ENCODE data around the gene CCAR1. TPM values are rescaled to one million over a fixed set of nuclear protein-coding genes. Genes with fewer than 3 reads are reported as not detected.

Gene CCAR1
- total and polyA plus RNA-seq, 2 of the 13 experiments (the other 11 are each of a cell fraction or from before 2014, with no cell fraction given) = 74.5 to 81.6 TPM

DNA sequence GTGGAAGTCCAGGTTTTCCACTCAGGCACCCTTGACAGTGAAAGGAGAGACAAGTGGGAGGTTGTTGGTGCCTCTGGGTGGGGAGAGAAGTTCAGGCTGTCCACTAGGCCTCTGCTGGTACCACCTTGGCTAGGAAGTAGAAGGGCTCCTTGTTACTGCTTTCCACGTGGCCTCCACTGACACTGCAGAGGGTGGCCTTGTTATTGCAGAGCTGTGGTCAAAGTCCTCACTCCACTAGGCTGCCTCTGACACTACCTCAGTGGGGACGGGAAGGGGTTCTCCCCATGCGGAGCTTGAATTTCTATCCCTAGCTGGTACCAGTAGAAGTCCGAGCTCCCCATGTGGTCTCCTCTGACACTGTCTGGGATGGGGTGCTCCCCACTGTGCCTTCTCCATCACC is 91.4 kb downstream of the CCAR1 start (continued):
- TF ChIP-seq, protein P1, sequence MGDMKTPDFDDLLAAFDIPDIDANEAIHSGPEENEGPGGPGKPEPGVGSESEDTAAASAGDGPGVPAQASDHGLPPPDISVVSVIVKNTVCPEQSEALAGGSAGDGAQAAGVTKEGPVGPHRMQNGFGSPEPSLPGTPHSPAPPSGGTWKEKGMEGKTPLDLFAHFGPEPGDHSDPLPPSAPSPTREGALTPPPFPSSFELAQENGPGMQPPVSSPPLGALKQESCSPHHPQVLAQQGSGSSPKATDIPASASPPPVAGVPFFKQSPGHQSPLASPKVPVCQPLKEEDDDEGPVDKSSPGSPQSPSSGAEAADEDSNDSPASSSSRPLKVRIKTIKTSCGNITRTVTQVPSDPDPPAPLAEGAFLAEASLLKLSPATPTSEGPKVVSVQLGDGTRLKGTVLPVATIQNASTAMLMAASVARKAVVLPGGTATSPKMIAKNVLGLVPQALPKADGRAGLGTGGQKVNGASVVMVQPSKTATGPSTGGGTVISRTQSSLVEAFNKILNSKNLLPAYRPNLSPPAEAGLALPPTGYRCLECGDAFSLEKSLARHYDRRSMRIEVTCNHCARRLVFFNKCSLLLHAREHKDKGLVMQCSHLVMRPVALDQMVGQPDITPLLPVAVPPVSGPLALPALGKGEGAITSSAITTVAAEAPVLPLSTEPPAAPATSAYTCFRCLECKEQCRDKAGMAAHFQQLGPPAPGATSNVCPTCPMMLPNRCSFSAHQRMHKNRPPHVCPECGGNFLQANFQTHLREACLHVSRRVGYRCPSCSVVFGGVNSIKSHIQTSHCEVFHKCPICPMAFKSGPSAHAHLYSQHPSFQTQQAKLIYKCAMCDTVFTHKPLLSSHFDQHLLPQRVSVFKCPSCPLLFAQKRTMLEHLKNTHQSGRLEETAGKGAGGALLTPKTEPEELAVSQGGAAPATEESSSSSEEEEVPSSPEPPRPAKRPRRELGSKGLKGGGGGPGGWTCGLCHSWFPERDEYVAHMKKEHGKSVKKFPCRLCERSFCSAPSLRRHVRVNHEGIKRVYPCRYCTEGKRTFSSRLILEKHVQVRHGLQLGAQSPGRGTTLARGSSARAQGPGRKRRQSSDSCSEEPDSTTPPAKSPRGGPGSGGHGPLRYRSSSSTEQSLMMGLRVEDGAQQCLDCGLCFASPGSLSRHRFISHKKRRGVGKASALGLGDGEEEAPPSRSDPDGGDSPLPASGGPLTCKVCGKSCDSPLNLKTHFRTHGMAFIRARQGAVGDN (CRISPR knock-in tag; IDR thresholded peaks at IDR 0.05) = peak; percentile 61
- TF ChIP-seq ZNF12 (CRISPR knock-in tag; IDR thresholded peaks at IDR 0.05) = peak; percentile 85
- no peak for TF ChIP-seq KLF12 (CRISPR knock-in tag; IDR thresholded peaks at IDR 0.05; ENCODE audit: borderline replicate concordance)
- TF ChIP-seq, protein P2, sequence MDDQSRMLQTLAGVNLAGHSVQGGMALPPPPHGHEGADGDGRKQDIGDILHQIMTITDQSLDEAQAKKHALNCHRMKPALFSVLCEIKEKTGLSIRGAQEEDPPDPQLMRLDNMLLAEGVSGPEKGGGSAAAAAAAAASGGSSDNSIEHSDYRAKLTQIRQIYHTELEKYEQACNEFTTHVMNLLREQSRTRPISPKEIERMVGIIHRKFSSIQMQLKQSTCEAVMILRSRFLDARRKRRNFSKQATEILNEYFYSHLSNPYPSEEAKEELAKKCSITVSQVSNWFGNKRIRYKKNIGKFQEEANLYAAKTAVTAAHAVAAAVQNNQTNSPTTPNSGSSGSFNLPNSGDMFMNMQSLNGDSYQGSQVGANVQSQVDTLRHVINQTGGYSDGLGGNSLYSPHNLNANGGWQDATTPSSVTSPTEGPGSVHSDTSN (CRISPR knock-in tag; IDR thresholded peaks at IDR 0.05; ENCODE audit: borderline replicate concordance) = no peak
- no peak for TF ChIP-seq RAD51 (IDR thresholded peaks at IDR 0.05; ENCODE audit: borderline replicate concordance)
- TF ChIP-seq, protein P3, sequence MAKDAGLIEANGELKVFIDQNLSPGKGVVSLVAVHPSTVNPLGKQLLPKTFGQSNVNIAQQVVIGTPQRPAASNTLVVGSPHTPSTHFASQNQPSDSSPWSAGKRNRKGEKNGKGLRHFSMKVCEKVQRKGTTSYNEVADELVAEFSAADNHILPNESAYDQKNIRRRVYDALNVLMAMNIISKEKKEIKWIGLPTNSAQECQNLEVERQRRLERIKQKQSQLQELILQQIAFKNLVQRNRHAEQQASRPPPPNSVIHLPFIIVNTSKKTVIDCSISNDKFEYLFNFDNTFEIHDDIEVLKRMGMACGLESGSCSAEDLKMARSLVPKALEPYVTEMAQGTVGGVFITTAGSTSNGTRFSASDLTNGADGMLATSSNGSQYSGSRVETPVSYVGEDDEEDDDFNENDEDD (CRISPR knock-in tag; IDR thresholded peaks at IDR 0.05; ENCODE audit: borderline replicate concordance) = no peak
- peak; percentile 67; the same call in 1 of the 2 replicates for TF ChIP-seq MXD4 (CRISPR knock-in tag; IDR thresholded peaks at IDR 0.05)
- peak; percentile 33; the same call in 1 of the 2 replicates for TF ChIP-seq KDM2A (CRISPR knock-in tag; IDR thresholded peaks at IDR 0.05; ENCODE audit: borderline replicate concordance, low read depth)
- TF ChIP-seq KLF11 (CRISPR knock-in tag; IDR thresholded peaks at IDR 0.05) = no peak
- no peak for TF ChIP-seq MIER3 (CRISPR knock-in tag; IDR thresholded peaks at IDR 0.05; ENCODE audit: borderline replicate concordance)
- no peak for TF ChIP-seq ZNF792 (CRISPR knock-in tag; IDR thresholded peaks at IDR 0.05)
- TF ChIP-seq ZBTB42 (CRISPR knock-in tag; IDR thresholded peaks at IDR 0.05) = no peak
- TF ChIP-seq NR2C2 (CRISPR knock-in tag; IDR thresholded peaks at IDR 0.05; ENCODE audit: borderline replicate concordance) = no peak
- no peak for TF ChIP-seq ATF1 (CRISPR knock-in tag; IDR thresholded peaks at IDR 0.05)
- no peak for TF ChIP-seq HMG20A (CRISPR knock-in tag; IDR thresholded peaks at IDR 0.05; ENCODE audit: borderline replicate concordance)
- TF ChIP-seq HNRNPK (IDR thresholded peaks at IDR 0.05; ENCODE audit: low read depth, low read length, poor library complexity, severe bottlenecking) = no peak
- TF ChIP-seq GABPB1 (CRISPR knock-in tag; IDR thresholded peaks at IDR 0.05) = no peak
- 0 out of 2 replicates have a peak, but pooled peaks have one; percentile 42 for TF ChIP-seq EED (CRISPR knock-in tag; IDR thresholded peaks at IDR 0.05)
- no peak for TF ChIP-seq ZKSCAN8 (CRISPR knock-in tag; IDR thresholded peaks at IDR 0.05; ENCODE audit: borderline replicate concordance)
- TF ChIP-seq, protein P4, sequence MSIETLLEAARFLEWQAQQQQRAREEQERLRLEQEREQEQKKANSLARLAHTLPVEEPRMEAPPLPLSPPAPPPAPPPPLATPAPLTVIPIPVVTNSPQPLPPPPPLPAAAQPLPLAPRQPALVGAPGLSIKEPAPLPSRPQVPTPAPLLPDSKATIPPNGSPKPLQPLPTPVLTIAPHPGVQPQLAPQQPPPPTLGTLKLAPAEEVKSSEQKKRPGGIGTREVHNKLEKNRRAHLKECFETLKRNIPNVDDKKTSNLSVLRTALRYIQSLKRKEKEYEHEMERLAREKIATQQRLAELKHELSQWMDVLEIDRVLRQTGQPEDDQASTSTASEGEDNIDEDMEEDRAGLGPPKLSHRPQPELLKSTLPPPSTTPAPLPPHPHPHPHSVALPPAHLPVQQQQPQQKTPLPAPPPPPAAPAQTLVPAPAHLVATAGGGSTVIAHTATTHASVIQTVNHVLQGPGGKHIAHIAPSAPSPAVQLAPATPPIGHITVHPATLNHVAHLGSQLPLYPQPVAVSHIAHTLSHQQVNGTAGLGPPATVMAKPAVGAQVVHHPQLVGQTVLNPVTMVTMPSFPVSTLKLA (IDR thresholded peaks at IDR 0.05) = peak; percentile 85
- no peak for TF ChIP-seq MTA3 (CRISPR knock-in tag; IDR thresholded peaks at IDR 0.05)
- TF ChIP-seq, protein P5, sequence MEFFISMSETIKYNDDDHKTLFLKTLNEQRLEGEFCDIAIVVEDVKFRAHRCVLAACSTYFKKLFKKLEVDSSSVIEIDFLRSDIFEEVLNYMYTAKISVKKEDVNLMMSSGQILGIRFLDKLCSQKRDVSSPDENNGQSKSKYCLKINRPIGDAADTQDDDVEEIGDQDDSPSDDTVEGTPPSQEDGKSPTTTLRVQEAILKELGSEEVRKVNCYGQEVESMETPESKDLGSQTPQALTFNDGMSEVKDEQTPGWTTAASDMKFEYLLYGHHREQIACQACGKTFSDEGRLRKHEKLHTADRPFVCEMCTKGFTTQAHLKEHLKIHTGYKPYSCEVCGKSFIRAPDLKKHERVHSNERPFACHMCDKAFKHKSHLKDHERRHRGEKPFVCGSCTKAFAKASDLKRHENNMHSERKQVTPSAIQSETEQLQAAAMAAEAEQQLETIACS (CRISPR knock-in tag; IDR thresholded peaks at IDR 0.05) = no peak
- TF ChIP-seq ZNF737 (CRISPR knock-in tag; IDR thresholded peaks at IDR 0.05; ENCODE audit: borderline replicate concordance) = no peak

Data from HepG2 (cell line).